BE2C (cell line): ENCODE results near the gene RHEX.

Experiments used
- DNase-seq: peaks from one replicate; pipeline ENCODE4 v3.0.0-alpha.2; 2020
- H3K27me3 ChIP-seq: fragments of 250-450 bp; sonication (Bioruptor Pico); 2 replicates; pipeline ENCODE4 v1.5.1; 2020; ENCODE audit warnings: mild to moderate bottlenecking
- H3K36me3 ChIP-seq: fragments of 250-450 bp; sonication (Bioruptor Pico); 2 replicates; pipeline ENCODE4 v1.5.1; 2020; ENCODE audit warnings: mild to moderate bottlenecking
- H3K4me1 ChIP-seq: fragments of 250-450 bp; sonication (Bioruptor Pico); 2 replicates; pipeline ENCODE4 v1.5.1; 2020
- H3K4me3 ChIP-seq: 2 replicates; pipeline ENCODE4 v1.5.1; 2011; ENCODE audit warnings: low read depth, low read length
- H3K9me3 ChIP-seq: fragments of 250-450 bp; sonication (Bioruptor Pico); 2 replicates; pipeline ENCODE4 v1.5.1; 2020
- CTCF ChIP-seq: IDR thresholded peaks from 2 replicates; pipeline ENCODE4 v1.5.1; 2012; ENCODE audit warnings: mild to moderate bottlenecking, low read depth, low read length

The RHEX gene

GRCh38 chr1:206010060-206010459 lies 42.9 kb upstream of the RHEX start:
- no peaks in the 10 kb centered on the region for H3K4me1 ChIP-seq
- DNase-seq, result no peak
- H3K27me3 ChIP-seq, result no peaks in the 10 kb centered on the region
- no peaks in the 10 kb centered on the region for H3K36me3 ChIP-seq
- H3K4me3 ChIP-seq, result no peak overlapping the region
- no peaks in the 10 kb centered on the region for H3K9me3 ChIP-seq
- no peak for TF ChIP-seq CTCF

DNA sequence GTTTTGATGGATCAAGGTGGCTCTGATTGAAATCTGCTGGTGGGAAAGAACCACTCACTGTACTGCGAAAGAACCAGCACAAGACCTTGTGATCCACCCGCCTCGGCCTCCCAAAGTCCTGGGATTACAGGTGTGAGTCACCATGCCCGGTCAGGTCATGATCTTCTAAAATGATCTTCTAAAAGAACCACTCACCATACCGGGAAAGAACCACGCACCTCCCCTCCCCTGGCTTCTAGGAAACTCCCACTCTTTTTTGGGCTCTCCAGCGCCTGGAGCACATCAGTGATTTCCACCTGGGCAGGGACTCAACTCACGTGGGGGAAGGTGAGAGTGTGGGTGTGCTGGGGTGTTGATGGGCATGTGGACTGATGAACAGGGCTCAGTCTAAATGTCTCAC lies 41.9 kb upstream of the RHEX start:
- no peaks in the 10 kb centered on the region for H3K27me3 ChIP-seq
- no peaks in the 10 kb centered on the region for H3K9me3 ChIP-seq
- no peaks in the 10 kb centered on the region for H3K36me3 ChIP-seq
- no peak for DNase-seq
- no peaks in the 10 kb centered on the region for H3K4me1 ChIP-seq
- H3K4me3 ChIP-seq, result no peak overlapping the region
- TF ChIP-seq CTCF, result no peak

DNA sequence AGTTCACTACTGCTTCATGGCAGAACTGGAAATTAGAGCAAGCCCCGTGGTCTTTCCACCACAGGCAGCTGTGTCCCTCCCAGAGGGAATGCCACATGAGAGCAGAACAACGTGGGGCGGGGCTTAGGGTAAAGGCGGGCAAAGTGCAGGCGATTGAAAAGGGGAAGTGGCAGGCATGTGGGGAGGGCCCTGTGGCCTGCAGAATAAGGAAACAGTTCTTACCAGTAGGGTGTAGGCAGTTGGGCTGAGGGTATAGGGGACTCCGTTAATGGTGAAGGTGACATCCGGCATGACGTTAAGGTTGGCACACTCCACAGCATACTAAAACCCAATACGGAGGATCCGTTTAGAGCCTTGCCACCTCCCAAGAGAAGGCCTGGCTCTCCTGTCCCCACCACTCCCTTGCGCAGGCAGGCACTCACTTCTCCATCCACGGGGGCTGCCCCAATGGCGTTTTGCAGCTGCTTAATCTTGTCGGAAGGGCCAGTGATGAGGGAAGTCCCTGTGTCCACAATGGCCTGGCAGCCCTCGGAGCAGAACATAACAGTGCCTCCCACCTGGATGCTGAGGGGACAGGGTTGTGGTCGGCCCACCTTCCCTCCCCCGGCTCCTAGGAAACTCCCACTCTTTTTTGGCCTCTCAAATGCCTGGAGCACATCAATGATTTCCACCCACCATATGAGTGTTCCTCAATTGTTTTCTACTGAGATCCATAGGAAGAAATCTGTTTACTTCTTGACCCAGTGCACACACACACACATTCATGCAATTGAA lies 40.7 kb upstream of the RHEX start:
- TF ChIP-seq CTCF, result no peak
- Histone ChIP-seq H3K4me1 (no peaks in the 10 kb centered on the region), H3K9me3 (no peaks in the 10 kb centered on the region), H3K27me3 (no peaks in the 10 kb centered on the region), H3K4me3 (no peak overlapping the region), H3K36me3 (no peaks in the 10 kb centered on the region)
- DNase-seq, result peak; percentile 33

DNA sequence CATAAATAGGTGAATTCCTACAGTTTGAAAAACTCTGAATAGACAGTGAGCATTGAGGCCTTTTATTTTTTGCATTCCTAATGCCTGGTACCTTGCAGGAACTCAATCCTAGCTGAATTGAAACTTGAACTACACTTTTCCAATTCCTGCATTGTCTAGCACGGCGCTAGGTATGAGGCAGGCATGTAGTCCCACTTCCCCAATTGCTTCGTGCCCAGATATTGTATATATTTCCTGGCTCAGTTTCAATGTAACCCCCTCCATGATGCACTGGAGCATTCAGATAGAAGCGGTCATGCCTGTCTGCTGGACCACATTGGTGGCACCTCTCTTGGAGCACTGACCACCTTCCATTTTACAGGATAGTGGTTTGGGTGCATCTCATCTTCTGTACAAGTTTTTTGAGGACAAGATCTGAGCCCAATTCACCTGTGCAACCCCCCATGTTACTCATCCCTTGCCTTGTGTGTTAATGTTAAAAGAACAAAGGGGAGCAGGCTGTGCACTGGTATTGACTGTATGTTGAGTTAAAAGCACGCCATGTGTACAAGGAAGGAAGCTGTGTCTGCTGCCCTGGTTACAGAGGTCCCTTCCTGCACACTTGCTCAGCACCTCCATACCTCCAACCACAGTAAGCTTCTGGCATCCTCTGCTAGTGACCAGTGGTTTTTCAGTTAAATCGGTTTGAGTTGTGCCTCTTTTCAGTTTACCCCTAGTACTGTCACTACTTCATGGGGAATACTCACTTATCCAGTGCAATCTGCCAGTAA lies 39.8 kb upstream of the RHEX start:
- Histone ChIP-seq H3K4me1 (no peaks in the 10 kb centered on the region), H3K27me3 (no peaks in the 10 kb centered on the region), H3K4me3 (no peak overlapping the region), H3K9me3 (no peaks in the 10 kb centered on the region), H3K36me3 (no peaks in the 10 kb centered on the region)
- no peak for TF ChIP-seq CTCF
- DNase-seq, result no peak

GRCh38 chr1:206014601-206015000 lies 38.4 kb upstream of the RHEX start:
- Histone ChIP-seq H3K4me3 (no peak overlapping the region), H3K36me3 (no peaks in the 10 kb centered on the region), H3K27me3 (no peaks in the 10 kb centered on the region), H3K4me1 (no peaks in the 10 kb centered on the region), H3K9me3 (no peaks in the 10 kb centered on the region)
- no peak for DNase-seq
- no peak for TF ChIP-seq CTCF

DNA sequence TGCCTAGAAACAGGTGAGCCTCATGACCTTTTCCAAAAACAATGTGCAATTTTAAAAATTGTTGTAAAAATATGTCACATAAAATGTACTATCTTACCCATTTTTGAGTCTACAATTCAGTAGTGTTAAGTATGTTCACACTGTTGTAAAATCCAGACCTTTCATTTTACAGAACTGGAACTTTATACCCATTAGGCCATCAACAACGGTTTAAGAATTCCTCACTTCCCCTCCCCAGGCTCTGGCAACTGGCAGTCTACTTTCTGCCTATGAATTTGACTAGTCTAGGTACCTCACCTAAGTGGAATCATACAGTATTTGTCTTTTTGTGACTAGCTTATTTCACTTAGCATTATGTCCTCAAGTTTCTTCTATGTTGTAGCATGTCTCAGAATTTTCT lies 37.9 kb upstream of the RHEX start:
- Histone ChIP-seq H3K4me1 (no peaks in the 10 kb centered on the region), H3K36me3 (no peaks in the 10 kb centered on the region), H3K9me3 (no peaks in the 10 kb centered on the region), H3K27me3 (no peaks in the 10 kb centered on the region), H3K4me3 (no peak overlapping the region)
- no peak for TF ChIP-seq CTCF
- no peak for DNase-seq
